Measurements from ENCODE around the gene TMEM30A.
A peak's percentile ranks its signal among the peaks of the same experiment; 100 is the strongest.

DNA sequence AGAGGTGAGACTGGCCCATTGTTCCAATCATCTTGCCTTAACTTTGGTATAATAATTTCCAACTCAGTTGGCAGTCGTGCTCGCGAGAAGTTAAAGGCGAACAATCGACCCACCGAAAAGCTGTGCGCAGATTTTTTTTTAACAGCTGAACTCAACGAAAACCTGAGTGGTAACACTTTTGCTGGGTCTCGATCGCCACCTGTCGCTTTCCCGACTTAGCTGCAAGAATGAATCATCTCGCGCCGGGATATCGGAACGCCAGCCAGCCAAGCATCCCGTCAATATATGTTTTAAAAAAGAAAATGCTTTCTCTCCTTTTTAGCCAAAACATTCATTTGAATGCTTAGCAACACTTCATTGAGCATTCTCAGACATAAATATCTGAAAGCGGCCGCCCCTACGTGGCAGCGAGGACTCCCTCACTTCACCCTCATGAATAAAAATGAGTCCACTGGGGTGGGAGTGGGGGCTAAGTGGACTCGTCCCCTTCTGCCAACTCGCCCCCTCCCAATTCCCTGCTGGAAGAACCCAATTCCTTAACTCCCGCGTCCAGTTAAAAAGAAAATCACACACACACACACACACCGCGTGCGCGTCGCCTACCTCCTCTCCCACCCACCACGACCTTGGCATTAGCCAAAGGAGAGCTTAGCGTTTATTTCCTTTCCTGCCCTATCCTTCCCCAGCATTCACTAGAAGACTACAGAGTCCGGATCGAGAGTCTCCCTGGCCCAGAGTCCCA lies 80.2 kb downstream of the TMEM30A start:
- peak; percentile 88 for TF ChIP-seq CTCF (IDR thresholded peaks at IDR 0.05)
- TF ChIP-seq, protein P1, sequence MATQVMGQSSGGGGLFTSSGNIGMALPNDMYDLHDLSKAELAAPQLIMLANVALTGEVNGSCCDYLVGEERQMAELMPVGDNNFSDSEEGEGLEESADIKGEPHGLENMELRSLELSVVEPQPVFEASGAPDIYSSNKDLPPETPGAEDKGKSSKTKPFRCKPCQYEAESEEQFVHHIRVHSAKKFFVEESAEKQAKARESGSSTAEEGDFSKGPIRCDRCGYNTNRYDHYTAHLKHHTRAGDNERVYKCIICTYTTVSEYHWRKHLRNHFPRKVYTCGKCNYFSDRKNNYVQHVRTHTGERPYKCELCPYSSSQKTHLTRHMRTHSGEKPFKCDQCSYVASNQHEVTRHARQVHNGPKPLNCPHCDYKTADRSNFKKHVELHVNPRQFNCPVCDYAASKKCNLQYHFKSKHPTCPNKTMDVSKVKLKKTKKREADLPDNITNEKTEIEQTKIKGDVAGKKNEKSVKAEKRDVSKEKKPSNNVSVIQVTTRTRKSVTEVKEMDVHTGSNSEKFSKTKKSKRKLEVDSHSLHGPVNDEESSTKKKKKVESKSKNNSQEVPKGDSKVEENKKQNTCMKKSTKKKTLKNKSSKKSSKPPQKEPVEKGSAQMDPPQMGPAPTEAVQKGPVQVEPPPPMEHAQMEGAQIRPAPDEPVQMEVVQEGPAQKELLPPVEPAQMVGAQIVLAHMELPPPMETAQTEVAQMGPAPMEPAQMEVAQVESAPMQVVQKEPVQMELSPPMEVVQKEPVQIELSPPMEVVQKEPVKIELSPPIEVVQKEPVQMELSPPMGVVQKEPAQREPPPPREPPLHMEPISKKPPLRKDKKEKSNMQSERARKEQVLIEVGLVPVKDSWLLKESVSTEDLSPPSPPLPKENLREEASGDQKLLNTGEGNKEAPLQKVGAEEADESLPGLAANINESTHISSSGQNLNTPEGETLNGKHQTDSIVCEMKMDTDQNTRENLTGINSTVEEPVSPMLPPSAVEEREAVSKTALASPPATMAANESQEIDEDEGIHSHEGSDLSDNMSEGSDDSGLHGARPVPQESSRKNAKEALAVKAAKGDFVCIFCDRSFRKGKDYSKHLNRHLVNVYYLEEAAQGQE (IDR thresholded peaks at IDR 0.05; ENCODE audit: insufficient read depth in 1 of 2, low read depth in 2 of 2, low read length in 1 of 2): no peak
- no peak for TF ChIP-seq POLR2AphosphoS5 (IDR thresholded peaks at IDR 0.05; ENCODE audit: low read depth, low read length)
- no peak for TF ChIP-seq SIN3A (IDR thresholded peaks at IDR 0.05; ENCODE audit: borderline replicate concordance, insufficient read depth, low read depth, low read length)
- no peak for TF ChIP-seq TCF7L2 (IDR thresholded peaks at IDR 0.05; ENCODE audit: low read depth, low read length)
